Loucy (cell line): ENCODE measurements around the gene CENPU.
A peak's percentile ranks its signal among the peaks of the same experiment; 100 is the strongest.

Experiments used
- H2AFZ ChIP-seq: fragments of 200-600 bp; sonication (generic); 2 replicates; pipeline ENCODE4 v1.6.0; 2016; ENCODE audit warnings: antibody characterized with exemption, mild to moderate bottlenecking, low read length, moderate library complexity
- H3F3A ChIP-seq: fragments of 200-600 bp; 2 replicates; pipeline ENCODE4 v1.6.0; 2016; ENCODE audit warnings: antibody characterized with exemption, low read depth, mild to moderate bottlenecking
- H3K27me3 ChIP-seq: fragments of 200-600 bp; sonication (generic); 2 replicates; pipeline ENCODE4 v1.6.1; 2014; ENCODE audit warnings: low read length, mild to moderate bottlenecking; ENCODE audit not compliant: insufficient read depth, poor library complexity, severe bottlenecking
- H3K36me3 ChIP-seq: fragments of 200-600 bp; sonication (generic); 2 replicates; pipeline ENCODE4 v1.6.1; 2016; ENCODE audit warnings: low read length; ENCODE audit not compliant: insufficient read depth
- H3K4me1 ChIP-seq: fragments of 200-600 bp; sonication (generic); 2 replicates; pipeline ENCODE4 v1.5.1; 2014; ENCODE audit warnings: low read length, mild to moderate bottlenecking; ENCODE audit not compliant: insufficient read depth, poor library complexity, severe bottlenecking
- H3K4me2 ChIP-seq: fragments of 200-600 bp; sonication (generic); 2 replicates; pipeline ENCODE4 v1.6.0; 2014; ENCODE audit warnings: antibody characterized with exemption, low read length, low read depth, mild to moderate bottlenecking; ENCODE audit not compliant: poor library complexity, severe bottlenecking
- H3K4me3 ChIP-seq: fragments of 200-600 bp; sonication (generic); 2 replicates; pipeline ENCODE4 v1.5.1; 2014; ENCODE audit warnings: low read length, mild to moderate bottlenecking, mixed read lengths; ENCODE audit not compliant: poor library complexity, severe bottlenecking
- H3K79me2 ChIP-seq: fragments of 200-600 bp; sonication (generic); 2 replicates; pipeline ENCODE4 v1.6.1; 2014; ENCODE audit warnings: low read length; ENCODE audit not compliant: insufficient read depth
- H3K9ac ChIP-seq: fragments of 200-600 bp; sonication (generic); 2 replicates; pipeline ENCODE4 v1.6.0; 2014; ENCODE audit warnings: mild to moderate bottlenecking, low read depth, low read length, moderate library complexity; ENCODE audit not compliant: poor library complexity, severe bottlenecking
- H3K9me2 ChIP-seq: fragments of 200-600 bp; sonication (generic); replicated peaks from 2 replicates; pipeline ENCODE4 v1.6.1; 2016; ENCODE audit warnings: low read depth, low read length, mixed read lengths
- H3K9me3 ChIP-seq: fragments of 200-600 bp; sonication (generic); 2 replicates; pipeline ENCODE4 v1.6.1; 2014; ENCODE audit warnings: mild to moderate bottlenecking, antibody characterized with exemption, low read length, low read depth; ENCODE audit not compliant: insufficient read depth
- H4K20me1 ChIP-seq: fragments of 200-600 bp; sonication (generic); 2 replicates; pipeline ENCODE4 v1.6.0; 2014; ENCODE audit warnings: antibody characterized with exemption, low read length, mild to moderate bottlenecking; ENCODE audit not compliant: insufficient read depth, poor library complexity, severe bottlenecking
- CTCF ChIP-seq: fragments of 200-600 bp; sonication (generic); conservative IDR thresholded peaks from 2 replicates; pipeline ENCODE4 v1.5.1; 2014; ENCODE audit warnings: mild to moderate bottlenecking, antibody characterized with exemption, low read length
- EZH2phosphoT487 ChIP-seq: fragments of 200-600 bp; IDR thresholded peaks from 2 replicates; pipeline ENCODE4 v1.6.1; 2018; ENCODE audit warnings: antibody characterized with exemption, mild to moderate bottlenecking, moderate library complexity, borderline replicate concordance

CENPU gene

DNA sequence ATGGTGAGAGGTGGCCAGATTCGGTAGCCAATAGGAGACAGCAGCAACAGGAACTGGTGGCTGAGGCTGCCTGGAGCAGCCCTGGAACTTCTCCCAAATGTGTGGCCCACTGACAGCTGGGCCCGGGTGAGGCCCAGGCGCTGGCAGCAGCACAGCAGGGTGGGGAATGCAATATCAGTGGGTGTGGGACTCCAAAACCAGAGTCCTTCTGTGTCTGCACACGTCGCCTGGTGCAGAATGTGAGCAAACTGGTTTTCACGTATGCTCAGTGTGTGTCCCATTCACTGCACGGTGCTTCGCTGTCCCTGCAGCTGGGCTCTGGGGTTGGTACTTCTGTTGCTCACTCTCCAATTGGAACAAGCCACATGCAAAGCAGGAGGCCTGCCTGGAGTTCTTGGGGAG lies 14.4 kb upstream of the CENPU start:
- TF ChIP-seq CTCF, result no peak
- no peak for TF ChIP-seq EZH2phosphoT487
- H3K4me1 ChIP-seq, result peaks cover 9% of the 10 kb centered on the region
- H3K4me2 ChIP-seq, result no peak overlapping the region
- no peaks in the 10 kb centered on the region for H3K9me3 ChIP-seq
- H3K9ac ChIP-seq, result no peak overlapping the region
- no peaks in the 10 kb centered on the region for H3K79me2 ChIP-seq
- H3K9me2 ChIP-seq, result no peaks in the 10 kb centered on the region
- no peaks in the 10 kb centered on the region for H4K20me1 ChIP-seq
- H3K36me3 ChIP-seq, result no peaks in the 10 kb centered on the region
- H3K27me3 ChIP-seq, result no peaks in the 10 kb centered on the region
- no peak overlapping the region for H3K4me3 ChIP-seq
- H3F3A ChIP-seq, result no peaks in the 10 kb centered on the region
- no peak overlapping the region for H2AFZ ChIP-seq

DNA sequence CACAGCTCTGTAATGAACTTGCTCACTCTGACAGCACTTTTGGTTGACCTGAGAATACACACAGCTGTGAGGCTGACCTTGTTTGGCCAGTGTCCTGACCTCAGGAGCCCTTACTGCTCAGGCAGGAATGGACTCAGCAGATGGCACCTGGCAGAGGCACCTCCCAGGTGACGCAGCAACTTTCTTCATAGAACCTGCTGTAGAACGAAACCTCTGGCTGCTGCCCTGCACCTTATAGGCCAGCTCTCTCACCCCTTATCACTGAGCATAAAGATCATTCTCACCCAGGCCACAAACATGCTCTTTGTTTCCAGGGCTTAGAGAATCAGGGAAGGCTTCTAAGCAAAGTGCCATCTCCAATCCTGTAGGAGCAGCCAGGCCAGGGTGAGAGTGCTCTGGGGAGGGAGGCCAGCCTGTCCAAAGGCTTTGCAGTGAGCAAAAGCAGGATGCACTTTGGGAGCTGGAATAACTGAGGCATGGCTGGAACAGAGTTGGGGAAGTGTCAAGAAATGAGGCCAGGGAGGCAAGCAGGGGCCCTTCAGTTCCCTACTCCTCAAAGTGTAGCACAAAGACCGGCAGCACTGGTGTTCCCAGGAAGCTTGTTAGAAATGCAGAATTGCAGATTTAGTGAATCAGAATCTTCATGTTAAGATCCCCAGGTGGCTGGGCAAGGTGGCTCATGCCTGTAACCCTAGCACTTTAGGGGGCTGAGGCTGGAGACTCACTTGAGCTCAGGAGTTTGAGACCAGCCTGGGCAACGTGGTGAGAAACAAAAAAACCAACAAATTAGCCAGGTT lies 13.3 kb upstream of the CENPU start:
- no peak overlapping the region for H3K4me3 ChIP-seq
- H3K4me1 ChIP-seq, result peaks cover 9% of the 10 kb centered on the region
- no peaks in the 10 kb centered on the region for H3K79me2 ChIP-seq
- H4K20me1 ChIP-seq, result no peaks in the 10 kb centered on the region
- TF ChIP-seq EZH2phosphoT487, result no peak
- no peak for TF ChIP-seq CTCF
- no peaks in the 10 kb centered on the region for H3K9me2 ChIP-seq
- no peaks in the 10 kb centered on the region for H3K27me3 ChIP-seq
- no peaks in the 10 kb centered on the region for H3F3A ChIP-seq
- no peak overlapping the region for H3K9ac ChIP-seq
- H3K9me3 ChIP-seq, result no peaks in the 10 kb centered on the region
- H3K36me3 ChIP-seq, result no peaks in the 10 kb centered on the region
- H2AFZ ChIP-seq, result peak overlapping the region; percentile 53; the same call in 1 of the 2 replicates
- H3K4me2 ChIP-seq, result no peak overlapping the region

DNA sequence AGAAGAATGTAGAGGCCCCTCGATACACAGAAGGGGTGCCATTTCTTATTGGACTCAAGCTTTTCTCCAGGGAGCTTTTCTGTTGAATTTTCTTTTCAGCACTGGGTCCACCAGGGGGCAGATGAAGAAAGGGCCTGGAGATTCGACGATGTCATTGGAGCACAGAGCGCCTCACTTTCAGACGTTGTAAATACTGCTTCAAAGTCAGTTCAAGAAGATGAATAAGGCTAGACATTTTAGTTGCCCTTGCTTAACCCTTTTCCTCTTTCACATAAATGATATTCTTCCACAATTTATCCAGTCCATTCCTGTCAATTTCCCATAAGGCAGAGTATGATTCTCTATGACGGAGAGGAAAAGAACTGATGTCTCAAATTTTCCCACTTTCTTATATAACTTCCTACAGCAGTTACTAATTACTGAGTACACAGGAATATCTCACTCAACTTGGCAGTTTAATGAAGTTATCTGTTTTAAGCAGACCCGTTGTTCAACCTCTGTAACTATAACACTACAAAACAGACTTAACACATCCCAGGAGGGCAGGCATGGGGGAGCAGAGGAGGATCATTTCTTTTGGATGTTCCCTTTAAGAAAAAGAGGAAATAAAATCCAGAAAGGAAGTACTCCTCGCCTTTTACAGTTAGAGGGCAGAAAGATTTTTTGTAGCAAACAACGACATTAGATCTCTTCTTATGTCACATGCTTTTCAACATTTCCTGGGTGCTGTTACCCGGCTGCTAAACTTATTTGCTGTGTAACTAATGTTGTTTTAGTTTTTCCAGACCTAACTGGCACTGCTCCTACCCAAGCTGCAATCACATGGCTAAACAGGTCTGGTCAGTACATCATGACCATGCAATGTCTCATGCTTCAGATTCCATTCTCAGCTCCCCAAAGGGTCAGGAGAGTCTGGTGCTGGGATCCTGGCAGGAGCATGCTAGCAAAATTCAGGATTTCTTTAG lies 12.2 kb upstream of the CENPU start:
- Histone ChIP-seq H3K4me2 (peak overlapping the region; percentile 39), H3K79me2 (no peaks in the 10 kb centered on the region), H3K36me3 (no peaks in the 10 kb centered on the region), H3K4me3 (peak overlapping the region; percentile 21), H2AFZ (peak overlapping the region; percentile 84), H3F3A (no peaks in the 10 kb centered on the region), H3K9me2 (no peaks in the 10 kb centered on the region), H4K20me1 (no peaks in the 10 kb centered on the region), H3K4me1 (peaks cover 9% of the 10 kb centered on the region), H3K9ac (peak overlapping the region; percentile 20), H3K9me3 (no peaks in the 10 kb centered on the region), H3K27me3 (no peaks in the 10 kb centered on the region)
- TF ChIP-seq CTCF, result peak; percentile 88
- no peak for TF ChIP-seq EZH2phosphoT487
